HG03159 (cell line): Measurements from ENCODE around the gene NCKAP5.
A peak's percentile ranks its signal among the peaks of the same experiment; 100 is the strongest.
"Not testable (repeated sequence)": the region's sequence is repeated elsewhere in the genome, so short reads cannot be mapped to it uniquely, and the experiment has no call there.

Source experiments
- ATAC-seq: cut with Tn5 transposase; IDR thresholded peaks from one replicate; pipeline ENCODE4 v1.9.1; 2021; ENCODE audit warnings: mild to moderate bottlenecking, moderate library complexity; ENCODE audit not compliant: unreplicated experiment

NCKAP5 gene

DNA sequence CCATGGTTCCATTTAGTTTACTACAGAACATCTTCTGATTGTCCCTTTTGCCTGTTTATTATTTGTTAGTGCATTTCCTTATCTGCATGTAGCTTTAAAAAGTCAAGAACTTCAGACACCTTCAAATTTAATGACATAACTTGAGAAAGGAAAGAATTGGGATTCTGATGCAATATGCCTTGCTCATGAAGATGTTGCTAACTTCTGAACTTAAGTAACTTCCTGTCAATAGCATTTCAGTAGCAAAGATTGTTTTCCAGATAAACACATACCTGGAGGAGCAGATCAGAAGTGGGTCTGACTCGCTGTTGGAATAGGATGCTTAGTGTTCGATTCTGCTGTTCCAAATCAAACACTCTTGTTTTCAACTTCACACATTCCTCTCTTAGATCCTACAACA lies 708.0 kb downstream of the NCKAP5 start:
- ATAC-seq = no peak

DNA sequence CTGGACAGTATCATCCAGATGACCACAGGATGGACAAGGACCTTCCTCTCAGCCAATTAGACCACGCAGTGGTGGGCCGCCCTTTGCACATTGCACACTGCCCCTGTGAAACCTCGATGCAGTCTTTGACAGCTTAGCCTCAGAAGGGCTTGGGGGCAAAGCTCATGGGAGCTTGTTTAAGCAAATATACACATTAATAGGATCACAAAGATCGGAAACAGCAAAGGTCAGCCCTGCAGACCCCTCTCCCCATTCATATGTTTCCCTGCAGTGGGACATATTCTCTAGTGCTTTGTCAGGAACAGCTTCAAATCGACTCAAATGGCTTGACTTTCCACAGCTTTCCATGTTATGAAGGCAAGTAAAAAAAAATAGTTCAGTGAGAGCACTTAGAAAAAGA lies 708.7 kb downstream of the NCKAP5 start:
- no peak for ATAC-seq

DNA sequence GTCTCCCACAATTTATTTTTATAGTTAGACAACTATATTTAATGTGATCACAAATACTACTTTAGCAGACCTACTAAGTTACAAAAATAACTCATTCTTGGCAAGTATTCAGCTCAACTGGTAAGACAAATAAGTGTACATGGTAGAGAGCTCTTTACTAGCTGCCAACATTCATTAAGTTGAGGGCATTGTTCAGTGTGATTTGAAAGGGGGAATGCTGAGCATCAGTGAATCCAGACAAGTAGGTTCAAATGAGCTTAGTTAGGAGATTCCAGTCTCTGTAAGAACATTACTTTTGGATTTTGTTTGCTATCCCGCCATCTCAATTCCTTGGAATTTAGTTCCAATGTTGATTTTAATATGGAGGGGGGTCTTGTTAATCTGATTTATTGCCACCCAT lies 710.9 kb downstream of the NCKAP5 start:
- ATAC-seq = no peak

DNA sequence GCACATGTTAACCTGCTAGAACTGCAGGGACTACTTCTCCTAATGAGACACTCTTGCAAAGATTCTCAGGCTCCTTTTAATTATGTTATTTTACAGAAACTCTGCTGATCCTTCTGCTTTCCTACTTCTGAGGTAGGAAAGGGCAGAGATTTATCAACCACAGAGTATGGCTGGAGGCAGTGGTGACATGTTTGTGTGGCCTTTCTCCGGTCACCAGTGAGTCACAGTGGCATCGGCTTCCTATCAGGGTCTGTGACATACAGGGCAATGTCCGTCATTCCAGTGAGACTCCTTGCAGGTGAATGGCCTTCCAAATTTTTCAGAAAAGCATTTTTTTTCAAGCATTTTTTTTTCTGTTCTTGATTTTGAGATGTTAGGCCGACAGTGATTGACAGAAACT lies 717.6 kb downstream of the NCKAP5 start:
- ATAC-seq = no peak

DNA sequence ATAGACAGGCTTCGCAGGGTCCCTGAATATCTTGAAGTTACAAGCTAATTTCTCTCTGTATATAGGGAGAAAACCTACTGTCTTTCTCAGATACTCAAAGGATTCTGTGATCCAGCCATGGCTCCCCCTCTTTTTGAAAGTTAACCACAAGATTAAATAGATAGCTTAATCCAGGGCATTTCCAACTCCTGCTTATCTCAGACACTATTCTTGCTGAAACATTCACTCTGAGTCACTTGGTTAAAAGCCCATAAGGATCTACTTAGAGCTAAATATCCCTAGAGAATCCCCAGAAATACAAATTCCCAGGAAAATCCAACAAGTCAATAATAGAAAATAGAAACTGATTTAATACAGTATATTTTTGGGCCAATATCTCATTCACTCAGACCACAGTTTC lies 719.1 kb downstream of the NCKAP5 start:
- no peak for ATAC-seq

DNA sequence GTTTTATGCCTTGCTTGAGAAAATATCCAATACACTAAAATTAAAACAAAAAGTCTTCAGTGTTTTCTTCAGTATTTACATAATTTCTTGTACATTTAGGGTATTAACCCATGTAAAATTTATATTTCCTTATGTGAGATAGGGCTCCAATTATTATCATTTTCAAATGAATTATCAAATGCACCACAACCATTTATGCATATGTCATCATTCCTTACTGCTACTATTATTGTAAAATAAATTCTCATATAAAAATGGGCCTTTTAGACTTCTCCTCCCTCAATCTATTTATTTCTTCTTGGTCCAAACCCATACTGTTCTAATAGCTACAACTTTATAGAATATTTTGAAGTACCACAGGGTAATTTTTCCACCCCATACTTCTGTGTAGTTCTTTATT lies 722.9 kb downstream of the NCKAP5 start:
- no peak for ATAC-seq

DNA sequence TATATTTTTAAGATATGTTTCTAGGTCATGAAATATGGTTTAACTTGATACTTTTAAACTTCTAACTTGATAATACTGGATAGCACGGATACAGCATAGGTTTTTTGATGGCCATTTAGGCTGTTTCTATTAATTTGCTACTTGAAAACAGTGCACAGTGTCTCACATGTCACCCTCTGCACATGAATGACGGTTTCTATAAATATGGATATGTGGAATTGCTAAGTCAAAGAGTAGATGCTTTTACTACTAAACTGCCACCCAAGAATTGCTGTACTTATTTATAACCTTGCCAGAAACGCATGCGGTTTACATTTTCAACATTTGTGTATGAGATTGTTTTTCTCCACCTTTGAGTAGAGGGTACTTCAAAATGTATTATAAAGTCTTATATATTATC lies 723.7 kb downstream of the NCKAP5 start:
- ATAC-seq = no peak

DNA sequence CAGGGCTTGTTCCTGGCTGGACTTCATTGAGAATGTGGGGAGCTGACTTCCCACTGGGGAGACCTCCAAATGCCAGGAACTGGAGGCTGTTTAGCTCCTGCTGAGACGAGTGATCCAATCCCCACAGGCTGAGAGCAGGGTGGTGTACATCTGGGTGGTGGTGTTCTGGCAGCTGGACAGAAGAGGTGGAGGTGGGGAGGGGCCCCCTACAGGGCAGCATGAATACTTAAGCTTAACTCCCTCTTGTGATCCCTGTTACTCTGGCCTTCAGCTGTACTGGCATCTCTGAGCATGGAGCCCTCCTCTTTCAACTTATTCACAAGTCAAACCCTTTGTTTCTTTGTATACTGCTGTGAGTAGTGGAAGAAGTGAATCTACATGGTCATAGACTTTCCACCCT lies 730.5 kb downstream of the NCKAP5 start:
- ATAC-seq = no peak

DNA sequence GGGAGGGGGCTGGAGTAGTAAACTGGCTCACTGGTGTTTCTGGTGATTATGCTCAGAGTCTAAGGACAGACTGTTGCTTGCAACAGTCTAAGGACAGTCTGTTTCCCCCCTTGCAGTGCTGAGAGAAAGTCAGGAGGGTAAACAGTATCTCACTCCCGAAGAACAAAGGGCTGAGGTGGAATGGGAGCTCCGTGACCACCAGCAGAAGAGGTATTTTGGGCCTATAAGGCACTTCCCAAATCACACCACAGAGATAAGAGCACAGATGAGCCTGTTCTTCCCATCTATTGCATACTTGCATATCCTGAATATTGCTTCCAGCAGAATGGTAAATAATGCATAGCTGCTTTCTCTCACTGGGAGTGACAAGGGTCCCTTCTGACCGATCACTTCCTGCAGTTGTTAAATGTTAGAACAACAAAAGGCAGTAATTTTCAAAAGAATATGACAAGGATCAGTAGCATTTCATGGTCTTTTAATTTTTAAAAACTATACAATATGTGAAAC lies 737.9 kb downstream of the NCKAP5 start:
- ATAC-seq = no peak

DNA sequence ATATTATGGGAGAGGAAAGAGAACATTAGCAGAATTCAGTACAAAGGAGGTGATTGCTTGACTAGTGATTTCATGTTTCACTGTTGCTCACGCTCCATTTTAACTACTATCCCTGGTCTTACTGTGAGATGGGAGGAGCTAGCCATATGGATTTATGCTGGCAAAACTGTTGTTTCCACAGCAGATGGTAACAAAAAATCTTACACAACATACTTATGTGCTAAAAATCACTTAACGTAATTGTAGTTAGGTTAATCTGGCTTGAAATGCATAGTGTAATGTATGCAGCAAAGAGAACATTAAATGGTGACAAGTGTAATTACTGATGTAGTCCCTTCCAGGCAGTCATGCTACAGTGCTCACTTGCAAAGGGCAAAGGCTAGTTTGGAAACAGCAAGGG lies 742.7 kb downstream of the NCKAP5 start:
- no peak for ATAC-seq

DNA sequence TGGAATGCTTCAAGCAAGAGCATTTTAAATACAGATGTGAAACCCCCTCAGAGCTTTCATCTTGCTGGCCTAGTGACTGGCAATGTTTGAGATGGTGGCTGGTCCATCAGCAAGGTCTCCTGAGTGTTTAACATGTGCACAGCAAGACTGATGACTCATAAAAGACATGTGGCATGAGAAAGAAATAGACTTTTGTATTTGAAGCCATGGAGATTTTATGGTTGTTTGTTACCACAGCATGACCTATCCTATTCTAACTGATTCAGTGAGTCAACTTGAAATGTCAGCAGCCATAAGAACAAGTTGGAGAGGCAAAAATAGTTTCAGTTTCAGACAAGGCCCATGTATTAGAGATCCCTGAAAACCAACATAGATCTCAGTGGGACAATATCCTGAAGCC lies 743.5 kb downstream of the NCKAP5 start:
- ATAC-seq = peak; percentile 57

DNA sequence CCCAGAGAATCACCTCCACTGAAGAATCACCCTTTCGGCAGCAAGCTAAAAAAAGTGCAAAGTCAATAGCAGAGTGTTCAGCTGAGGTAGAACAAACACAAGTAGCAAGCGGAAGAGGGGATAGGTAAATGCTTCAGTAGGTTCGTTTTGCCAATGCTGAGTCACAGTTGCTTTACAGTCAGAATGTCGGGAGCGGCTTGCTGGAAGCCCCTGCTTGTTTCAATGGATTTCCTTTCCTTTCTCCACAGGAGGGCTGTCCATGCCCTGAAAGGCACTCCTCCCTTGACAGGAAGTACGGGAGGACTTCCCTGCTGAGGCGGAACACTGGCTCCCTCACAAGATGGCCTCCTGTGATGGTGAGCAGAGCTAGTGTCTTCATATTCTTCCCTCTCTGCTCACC lies 752.0 kb downstream of the NCKAP5 start:
- no peak for ATAC-seq

DNA sequence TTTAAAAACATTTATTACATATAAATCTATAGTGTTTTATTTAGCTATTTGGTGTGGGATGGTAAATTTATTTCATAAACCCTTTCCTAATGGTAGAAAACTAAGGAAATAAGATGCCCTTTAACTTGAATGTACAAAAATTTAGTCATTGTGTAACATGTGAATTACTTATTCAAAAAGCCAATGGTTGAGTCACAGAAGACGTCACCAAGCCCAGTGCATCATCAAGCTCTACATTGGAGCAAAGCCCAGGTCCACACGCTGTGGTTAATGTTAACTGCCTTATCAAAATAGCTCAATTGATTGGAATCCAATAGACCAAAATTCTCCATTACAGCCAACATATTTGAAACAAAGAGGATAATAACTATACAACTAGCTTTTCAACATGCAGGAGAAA lies 752.7 kb downstream of the NCKAP5 start:
- no peak for ATAC-seq

DNA sequence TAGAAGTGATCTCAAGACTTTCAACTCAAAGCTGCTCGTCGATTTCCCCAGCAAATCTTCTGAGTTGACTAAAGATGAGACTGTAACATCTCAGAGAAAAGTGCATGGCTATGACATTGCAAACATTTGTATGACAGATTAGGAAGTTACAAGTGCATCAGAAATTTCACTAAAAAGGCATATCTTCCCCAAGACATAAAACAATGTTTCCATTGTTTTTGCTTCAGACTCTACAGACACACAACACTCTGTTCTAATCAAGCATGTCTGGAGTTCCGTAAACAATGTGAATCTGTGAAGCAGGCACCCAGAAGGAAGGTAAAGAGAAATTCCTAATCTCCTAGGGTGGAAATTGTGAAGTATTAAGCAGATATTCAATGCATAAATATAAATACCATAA lies 753.6 kb downstream of the NCKAP5 start:
- ATAC-seq = no peak

DNA sequence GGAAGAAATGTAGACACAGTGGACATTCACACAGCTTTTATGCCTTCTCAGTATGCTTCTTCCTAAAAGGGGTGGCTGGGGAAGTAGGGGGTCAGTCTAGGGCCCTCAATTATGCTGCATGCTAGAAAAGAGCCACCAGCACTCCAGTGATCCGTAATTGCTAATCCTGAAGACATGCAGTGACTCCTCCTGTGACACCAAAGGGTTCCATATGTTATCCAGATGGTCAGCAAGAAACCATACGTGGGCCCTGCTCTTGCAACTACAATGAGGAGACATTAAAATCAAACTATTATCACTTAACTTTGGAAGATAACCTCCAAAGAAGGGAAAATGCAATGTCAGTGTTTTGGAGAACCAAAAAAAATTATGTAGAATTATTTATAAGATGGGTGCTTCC lies 754.8 kb downstream of the NCKAP5 start:
- ATAC-seq = no peak

DNA sequence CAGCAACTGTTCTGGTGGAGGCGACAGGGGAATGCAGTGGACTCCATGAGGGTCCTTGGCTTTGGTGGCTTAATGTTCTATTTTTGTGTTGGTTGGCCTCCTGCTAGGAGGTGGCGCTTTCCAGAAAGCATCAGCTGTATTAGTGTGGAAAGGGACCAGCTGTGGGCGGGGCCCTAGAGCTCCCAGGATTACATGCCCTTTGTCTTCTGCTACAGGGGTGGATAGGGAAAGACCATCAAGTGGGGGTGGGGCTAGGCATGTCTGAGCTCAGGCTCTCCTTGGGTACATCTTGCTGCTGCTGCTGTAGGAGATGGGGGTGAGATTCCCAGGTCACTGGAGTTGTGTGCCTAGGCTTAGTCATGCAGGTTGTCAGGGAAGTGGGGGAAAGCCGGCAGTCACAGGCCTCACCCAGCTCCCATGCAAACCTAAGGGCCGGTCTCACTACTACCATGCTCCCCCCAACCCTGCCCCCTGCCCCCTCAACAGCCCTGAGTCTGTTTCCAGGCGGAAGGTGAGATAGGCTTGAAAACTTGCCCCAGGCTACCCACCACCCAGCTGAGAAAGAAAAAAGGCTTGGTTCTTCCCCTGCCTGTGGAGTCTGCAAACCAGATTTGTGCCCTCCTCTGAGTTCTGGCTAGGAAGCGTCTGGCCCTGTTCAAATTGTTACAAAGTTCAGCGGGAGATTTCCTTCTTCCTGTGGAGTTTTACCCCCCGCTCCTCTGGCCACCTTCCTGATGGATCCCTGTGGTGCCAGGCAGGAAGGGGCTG lies 756.9 kb downstream of the NCKAP5 start:
- no peak for ATAC-seq

DNA sequence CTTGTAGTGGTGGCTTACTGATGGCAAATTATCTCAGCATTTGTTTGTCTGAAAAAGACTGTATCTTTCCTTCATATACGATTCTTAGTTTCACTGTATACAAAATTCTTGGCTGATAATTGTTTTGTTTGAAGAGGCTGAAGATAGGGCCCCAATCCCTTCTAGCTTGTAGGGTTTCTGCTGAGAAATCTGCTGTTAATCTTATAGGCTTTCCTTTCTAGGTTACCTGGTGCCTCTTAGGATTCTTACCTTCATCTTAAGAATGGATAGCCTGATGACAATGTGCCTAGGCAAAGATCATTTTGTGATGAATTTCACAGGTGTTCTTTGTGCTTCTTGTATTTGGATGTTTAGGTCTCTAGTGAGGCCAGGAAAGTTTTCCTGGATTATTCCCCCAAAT lies 758.3 kb downstream of the NCKAP5 start:
- not testable (repeated sequence) for ATAC-seq

DNA sequence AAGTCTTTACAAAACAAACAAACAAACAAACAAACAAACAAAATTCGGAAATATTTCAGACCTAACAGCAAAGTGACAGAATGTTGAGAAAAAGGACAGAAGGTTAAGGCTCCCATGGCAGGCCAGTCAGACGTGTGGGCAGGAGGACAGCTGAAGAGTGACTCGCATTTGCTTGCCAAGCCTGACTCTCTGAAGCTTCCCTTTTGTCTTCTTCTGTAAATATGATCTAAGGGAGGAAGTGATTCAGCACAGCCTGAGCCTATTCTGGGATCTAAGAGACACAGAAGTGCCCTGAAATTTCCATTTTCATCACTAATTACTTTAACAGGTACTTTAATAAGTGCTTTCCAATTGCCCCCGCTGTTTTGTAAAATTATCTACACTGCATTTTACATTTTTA lies 764.2 kb downstream of the NCKAP5 start:
- ATAC-seq = no peak

DNA sequence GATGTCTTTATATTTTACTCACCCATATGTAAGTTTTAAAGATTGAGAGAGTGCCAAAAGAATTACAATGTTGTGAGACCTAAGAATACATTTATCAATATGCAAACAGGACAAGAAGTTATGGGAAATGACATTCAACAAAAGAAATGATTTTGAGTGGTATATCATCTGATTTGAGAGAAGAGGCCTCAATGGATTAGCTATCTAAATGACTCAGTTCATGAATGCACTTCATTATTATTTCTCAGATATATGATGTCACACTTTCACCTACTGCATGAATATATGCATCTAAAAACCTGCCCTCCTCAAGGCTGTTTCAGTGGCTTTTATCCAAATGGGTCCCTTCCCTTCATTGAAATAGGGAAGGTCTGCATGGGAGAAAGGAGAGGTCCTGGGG lies 769.9 kb downstream of the NCKAP5 start:
- ATAC-seq = no peak

DNA sequence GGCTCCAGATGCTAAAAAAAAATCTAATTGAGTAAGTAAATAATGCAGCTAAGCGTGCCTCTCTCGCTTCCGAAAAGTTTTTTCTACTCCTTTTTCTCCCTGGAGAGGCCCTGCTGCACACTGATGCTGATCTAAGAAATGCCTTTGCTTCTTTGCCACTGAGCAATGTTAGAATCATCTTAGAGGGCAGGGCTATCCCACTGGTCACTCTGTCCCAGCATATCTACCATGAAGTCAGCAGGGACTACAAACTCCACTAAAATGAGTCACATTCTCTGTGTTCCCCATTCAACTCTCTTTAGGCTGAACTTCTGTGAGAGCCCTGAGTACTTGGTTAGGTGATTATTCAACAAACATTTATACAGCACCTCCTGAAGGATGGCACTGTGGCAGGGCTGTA lies 770.7 kb downstream of the NCKAP5 start:
- no peak for ATAC-seq

DNA sequence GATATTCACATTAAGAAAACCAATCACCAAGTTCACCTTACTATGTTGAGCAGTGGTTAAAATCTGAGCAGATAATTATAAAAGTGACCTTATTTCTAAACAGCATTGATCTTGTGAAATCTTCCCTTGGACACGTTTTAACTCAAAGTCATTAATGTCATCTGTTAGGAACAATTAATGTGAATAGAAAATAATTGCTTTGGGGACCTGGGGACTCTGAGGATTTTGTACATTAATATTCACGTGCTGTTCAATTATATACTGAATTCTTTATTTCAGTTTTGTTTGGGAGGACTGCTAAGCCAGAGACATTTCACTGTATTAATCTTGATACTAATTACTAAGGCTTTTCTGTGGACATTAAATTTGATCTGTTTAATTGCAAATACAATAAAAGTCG lies 771.2 kb downstream of the NCKAP5 start:
- ATAC-seq = no peak

DNA sequence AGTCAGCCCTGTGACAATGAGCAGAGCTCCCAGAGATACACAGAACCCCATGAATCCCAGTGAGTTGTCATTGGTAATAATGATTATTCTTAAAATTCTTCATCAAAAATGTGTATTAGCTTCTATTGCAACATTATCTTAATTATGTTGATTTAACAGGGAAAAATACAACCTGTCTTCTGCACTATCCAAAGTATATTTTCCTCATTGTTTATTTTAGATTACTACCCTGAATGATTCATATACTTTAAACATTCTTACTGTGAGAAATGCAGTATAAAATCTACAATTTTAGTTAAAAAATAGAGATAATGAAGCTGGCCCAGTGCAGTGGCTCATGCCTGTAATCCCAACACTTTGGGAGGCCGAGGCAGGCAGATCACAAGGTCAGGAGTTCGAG lies 773.0 kb downstream of the NCKAP5 start:
- no peak for ATAC-seq

DNA sequence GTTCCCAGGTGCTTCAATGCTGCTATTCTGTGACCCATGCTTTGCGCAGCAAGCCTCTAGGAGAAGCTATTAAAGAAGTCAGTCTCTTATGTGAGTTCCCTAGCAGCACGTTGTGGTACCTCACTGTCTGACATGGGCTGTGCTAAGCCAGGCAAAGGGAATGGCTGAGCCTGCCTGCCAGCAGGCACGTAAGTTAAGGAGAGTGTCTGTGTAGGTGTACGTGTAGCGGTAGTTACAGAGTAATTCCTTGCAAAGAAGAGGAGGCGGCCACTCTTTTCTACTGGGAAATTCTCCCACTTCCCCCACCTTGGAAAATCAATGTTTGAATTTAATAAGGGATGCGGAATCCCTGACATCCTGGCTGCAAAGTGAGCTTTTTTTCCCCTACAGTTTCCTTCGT lies 774.7 kb downstream of the NCKAP5 start:
- ATAC-seq = no peak
